ENCODE measurements around the gene PPWD1. TPM values are rescaled to one million over a fixed set of nuclear protein-coding genes. Genes with fewer than 3 reads are reported as not detected.

PPWD1 gene
- total RNA-seq, 2 experiments from 2014 or later: 42.4 to 46.9 TPM

Other genes starting within 250 kb of the PPWD1 start
- gene ADAMTS6, start 81.4 kb upstream of the PPWD1 start, total RNA-seq: 1 to 10 TPM; 1.5 to 1.6 TPM
- gene CENPK, start 128 bp upstream of the PPWD1 start, total RNA-seq: 10 to 100 TPM; 71.1 to 76.6 TPM
- 1 to 10 TPM; 6.8 to 7.1 TPM for gene TRIM23, start 61.0 kb downstream of the PPWD1 start, total RNA-seq
- gene SHLD3, start 61.7 kb downstream of the PPWD1 start, total RNA-seq: 1 to 10 TPM; 6.9 to 7.3 TPM
- 10 to 100 TPM; 23.3 to 24.3 TPM for gene TRAPPC13, start 61.7 kb downstream of the PPWD1 start, total RNA-seq
- gene SGTB, start 158.8 kb downstream of the PPWD1 start, total RNA-seq: 10 to 100 TPM; 17.0 to 18.2 TPM
- gene NLN, start 158.9 kb downstream of the PPWD1 start, total RNA-seq: 10 to 100 TPM; 47.7 to 48.5 TPM